GM19452 (cell line): Measurements from ENCODE around the gene AGAP6.
A peak's percentile ranks its signal among the peaks of the same experiment; 100 is the strongest.
"Not testable (repeated sequence)": the region's sequence is repeated elsewhere in the genome, so short reads cannot be mapped to it uniquely, and the experiment has no call there.

Source experiments
- ATAC-seq: cut with Tn5 transposase; IDR thresholded peaks from one replicate; pipeline ENCODE4 v1.9.1; 2021; ENCODE audit not compliant: unreplicated experiment

The AGAP6 gene

GRCh38 chr10:49988376-49988775, at the start of gene AGAP6:
AGAP6 (plus strand) TSS chr10:49988406; CDS start chr10:49988716, 310 bp downstream.
- not testable (repeated sequence) for ATAC-seq

GRCh38 chr10:49941447-49942338, 46.5 kb upstream of the AGAP6 start, which contains the start of the genes PARG and TIMM23B:
PARG (minus strand) TSS chr10:49942027; CDS start chr10:49941725, 302 bp downstream.
TIMM23B (plus strand) TSS chr10:49942053; CDS start chr10:49942195, 142 bp downstream.
- peak; percentile 72 for ATAC-seq

DNA sequence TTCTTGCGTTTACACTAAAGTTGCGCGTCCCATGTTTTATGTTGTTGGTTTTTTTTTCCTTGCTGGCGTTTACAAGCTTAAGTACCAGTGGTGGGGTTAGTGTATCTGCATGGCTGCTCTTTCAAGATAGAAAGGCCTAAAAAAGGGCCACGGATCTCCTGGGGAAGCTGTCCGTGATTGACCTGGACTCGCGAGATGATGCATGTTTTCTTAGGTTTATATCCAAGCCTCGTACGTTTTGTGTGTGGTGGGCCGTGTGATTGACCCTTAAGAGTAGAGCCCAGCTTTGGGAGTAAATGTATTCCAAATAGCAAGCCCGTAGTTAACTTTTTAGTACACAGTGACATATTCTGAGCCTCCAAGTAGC, 45.9 kb upstream of the AGAP6 start:
- ATAC-seq, result not testable (repeated sequence)

DNA sequence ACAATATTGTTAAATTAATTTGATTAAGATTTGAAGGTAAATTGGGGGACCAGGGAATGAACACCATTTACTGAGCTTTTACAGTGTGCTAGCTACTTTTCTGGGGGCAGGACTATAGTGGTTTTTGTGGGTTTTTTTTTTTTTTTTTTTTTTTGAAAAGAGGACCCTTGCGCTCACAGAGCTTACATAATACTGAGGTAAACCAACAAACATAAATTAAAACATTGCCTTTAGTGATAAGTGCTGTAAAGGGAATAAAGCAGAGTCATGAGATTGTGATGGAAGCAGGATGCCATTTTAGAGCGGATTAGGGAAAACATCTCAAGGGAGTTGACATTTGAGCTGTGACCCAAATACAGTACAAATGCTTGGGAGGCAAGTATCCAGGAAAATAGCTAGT, 44.6 kb upstream of the AGAP6 start:
- ATAC-seq, result not testable (repeated sequence)

DNA sequence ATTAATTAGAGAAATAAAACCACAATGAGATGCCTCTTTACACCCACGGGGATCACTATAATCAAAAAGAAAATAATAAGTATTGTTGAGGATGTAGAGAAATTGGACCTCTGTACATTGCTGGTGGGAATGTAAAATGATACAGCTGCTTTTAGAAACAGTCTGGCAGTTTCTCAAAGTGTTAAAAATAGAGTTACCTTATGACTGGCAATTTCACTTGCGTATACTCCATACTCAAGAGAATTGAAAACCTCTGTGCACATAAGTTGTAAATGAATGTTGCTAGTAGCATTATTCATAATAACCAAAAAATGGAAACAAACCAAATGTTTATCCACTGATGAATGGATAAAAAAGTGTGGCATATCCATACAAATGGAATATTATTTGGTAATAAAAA, 40.1 kb upstream of the AGAP6 start:
- not testable (repeated sequence) for ATAC-seq

DNA sequence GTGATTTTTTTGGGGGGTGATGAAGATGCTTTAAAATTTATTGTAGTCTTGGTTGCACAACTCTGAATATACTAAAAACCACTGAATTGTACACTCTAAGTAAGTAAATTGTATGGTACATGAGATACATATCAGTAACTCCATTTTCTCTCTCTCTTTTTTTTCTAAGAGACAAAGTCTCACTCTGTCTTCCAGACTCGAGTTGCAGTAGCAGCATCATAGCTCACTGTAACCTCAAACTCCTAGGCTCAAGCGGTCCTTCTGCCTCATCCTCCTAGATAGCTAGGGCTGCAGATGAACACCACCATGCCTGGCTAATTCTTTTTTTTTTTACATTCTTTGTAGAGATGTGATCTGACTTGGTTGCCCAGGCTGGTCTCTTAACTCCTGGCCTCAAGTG, 39.5 kb upstream of the AGAP6 start:
- ATAC-seq, result not testable (repeated sequence)

DNA sequence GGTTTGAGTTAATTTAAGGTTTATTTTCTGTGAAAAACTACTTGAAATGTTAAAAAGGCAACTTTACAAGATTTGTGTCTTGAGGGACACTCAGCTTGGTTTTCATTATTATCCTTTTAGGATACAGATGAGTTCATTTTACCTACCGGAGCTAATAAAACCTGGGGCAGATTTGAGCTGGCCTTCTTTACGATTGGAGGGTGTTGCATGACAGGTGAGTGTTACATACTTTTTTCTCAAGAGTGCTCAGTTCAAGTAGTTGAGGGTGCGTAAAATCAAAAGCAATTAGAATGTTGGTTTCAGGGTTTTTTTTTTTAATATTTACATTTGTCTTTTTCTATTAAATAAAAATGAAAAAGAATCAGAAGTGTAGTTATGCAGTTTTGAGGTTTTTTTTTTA, 36.2 kb upstream of the AGAP6 start:
- ATAC-seq, result not testable (repeated sequence)

GRCh38 chr10:49953122-49953521, 35.1 kb upstream of the AGAP6 start:
- ATAC-seq, result not testable (repeated sequence)

GRCh38 chr10:49970331-49970857, 17.8 kb upstream of the AGAP6 start:
- not testable (repeated sequence) for ATAC-seq

DNA sequence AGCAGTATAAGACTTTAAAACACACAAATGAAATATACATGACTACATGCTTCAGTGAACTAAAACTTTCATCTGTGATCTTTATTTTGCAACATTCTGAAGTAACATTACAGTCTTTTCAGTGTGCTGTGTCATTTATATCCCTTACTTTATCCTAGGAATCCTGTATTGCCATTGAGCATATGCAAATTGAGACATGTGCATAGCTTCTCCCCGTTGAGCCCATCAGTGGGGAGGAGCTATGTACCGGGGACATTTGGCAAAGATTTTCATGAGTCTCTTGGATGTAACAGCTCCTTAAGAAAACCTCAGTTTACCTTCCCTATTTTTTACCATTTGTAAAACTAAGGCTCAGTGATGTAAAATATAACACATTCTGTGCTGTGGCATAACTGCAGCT, 16.7 kb upstream of the AGAP6 start:
- not testable (repeated sequence) for ATAC-seq

- ATAC-seq, result not testable (repeated sequence)
Measured at GRCh38 chr10:49972094-49972493, 16.1 kb upstream of the AGAP6 start.

DNA sequence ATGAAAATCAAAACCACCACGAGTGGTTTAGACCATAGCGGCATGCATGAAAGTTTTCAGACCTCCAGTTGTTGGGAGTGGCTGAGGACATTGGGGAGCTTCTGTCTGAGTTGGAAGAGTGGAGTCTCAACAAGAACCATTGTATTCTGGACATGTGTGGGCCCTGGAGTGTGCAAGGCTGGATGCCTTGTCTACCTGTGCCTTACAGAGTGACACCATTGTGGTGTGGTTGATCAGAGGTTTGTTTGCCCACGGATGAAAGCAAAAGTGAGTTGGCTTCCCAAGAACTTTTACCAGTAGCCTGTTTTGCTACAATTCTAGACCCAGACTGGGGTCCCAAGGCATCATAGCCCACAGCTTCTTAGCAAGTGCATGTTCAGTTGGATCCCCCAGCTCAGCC, 10.4 kb upstream of the AGAP6 start:
- ATAC-seq, result not testable (repeated sequence)

- not testable (repeated sequence) for ATAC-seq
Measured at GRCh38 chr10:49987207-49987606, 999 bp upstream of the AGAP6 start.

DNA sequence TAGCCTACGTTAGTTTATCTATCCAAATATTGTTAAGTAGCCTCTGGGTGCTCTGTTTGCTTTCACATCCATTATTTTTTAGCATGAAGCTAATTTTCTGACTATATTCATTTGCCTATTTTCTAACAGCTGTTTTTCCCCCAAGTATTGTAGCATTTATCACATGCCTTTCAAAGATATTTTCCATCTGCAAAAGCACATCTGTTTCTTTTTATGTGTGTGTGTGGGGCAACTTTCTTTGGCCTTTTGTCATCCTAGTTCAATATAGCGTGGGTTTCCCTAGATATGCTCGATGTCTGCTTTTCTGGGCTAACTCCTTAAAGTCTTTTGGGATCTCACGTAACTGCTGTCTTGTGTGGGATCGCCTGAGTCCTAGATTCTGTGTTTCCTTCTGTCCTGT, 7.1 kb downstream of the AGAP6 start:
- not testable (repeated sequence) for ATAC-seq

GRCh38 chr10:50014024-50014423, 25.8 kb downstream of the AGAP6 start:
- not testable (repeated sequence) for ATAC-seq

DNA sequence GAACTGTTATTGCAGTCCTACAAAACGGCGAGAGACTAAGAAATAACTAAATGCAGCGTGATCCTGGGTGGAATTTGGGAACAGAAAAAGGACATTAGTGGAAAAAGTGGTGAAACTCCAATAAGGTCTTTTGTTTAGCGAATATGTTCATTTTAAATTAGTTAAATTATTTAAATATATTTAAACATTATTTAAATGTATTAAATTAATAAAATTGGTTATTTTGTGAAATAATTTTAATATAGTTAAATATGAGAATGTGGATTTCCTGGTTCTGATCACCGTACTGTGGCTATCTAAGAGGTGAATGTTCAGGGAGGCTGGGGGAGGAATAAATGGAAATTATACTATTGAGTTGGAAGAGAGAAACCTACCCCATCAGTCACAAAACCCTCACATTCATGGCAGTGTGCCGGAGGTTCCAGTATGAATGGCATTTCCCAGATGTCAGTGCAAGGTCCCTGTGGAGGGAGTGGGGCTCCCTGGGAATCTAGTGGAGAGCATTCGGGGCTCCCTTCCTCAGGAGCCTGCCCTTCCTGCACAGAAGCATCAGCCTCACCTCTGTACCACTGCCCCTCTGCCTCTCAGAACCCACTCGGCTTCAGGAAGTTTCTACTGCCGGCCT, 27.5 kb downstream of the AGAP6 start:
- not testable (repeated sequence) for ATAC-seq

DNA sequence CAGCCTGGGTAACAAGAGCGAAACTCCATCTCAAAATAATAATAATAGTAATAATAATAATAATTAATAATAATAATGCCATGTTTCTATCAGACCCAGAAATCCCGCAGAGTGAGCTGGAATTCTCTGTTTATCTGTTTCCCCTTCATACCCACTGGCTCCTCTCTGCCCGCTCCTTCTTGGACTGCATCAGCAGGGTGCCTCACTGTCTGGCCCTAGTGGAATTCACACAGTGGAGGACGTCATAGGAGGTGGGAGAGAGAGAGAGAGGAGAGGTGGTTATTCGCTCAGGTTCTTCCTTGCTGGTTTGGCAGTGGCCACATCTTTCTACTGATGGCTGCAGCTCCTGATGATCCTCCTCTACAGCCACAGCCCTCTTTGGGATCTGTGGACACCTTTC, 28.7 kb downstream of the AGAP6 start:
- ATAC-seq, result not testable (repeated sequence)

DNA sequence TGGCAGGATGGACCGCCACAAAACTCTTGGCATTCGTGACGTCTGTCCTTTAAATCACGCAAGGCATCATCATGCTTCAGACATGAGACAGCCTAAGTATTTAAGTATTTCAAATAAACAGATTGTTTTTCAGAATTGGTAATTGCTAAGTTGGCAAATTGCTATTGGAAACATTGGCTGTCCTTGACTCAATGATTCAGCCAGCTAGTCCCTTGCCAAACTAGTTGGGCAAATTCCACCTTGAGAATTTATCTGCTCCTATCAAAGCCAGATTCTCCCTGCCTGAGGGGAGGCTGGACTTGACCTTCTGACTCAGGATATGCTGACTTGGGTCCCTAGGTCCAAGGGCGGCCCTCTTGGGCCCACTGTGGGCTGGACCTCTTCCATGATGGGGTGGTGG, 29.4 kb downstream of the AGAP6 start:
- not testable (repeated sequence) for ATAC-seq

- not testable (repeated sequence) for ATAC-seq
Measured at GRCh38 chr10:50019279-50019678, 31.1 kb downstream of the AGAP6 start.

DNA sequence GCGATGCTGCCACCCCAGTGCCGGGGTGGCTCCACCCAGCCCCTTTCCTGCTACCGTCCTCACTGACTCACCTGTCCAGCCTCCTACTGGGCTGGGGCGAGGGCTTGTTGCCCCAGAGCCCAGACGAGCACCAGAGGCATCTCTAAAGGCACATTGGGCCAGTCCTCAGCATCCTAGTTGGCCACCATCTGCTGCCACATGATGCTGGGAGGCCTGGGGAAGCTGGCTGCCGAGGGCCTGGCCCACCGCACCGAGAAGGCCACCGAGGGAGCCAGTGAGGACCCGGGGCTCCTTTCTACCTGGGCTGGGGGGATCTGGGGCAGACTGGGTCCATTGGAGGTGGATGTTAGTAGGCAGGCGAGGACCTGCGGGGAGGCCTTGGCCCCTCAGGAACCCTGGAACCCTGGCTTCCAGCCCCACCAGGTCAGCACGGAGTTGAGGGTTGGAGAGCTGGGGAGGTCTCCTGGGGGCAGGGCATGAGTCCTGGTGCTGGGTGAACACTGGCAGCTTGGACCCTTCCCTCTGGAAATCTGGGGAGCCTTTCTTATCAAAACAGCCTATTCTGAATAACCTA, 32.3 kb downstream of the AGAP6 start:
- not testable (repeated sequence) for ATAC-seq

- ATAC-seq, result no peak
Measured at GRCh38 chr10:50021646-50022045, 33.4 kb downstream of the AGAP6 start.
